Measurements from ENCODE around the gene GPR143. TPM values are rescaled to one million over a fixed set of nuclear protein-coding genes. Genes with fewer than 3 reads are reported as not detected.
"Not testable (repeated sequence)": the region's sequence is repeated elsewhere in the genome, so short reads cannot be mapped to it uniquely, and the experiment has no call there.

Gene GPR143
- not detected in 2 replicates for total RNA-seq (2014; rRNA removed; shearing (Covaris generic))

DNA sequence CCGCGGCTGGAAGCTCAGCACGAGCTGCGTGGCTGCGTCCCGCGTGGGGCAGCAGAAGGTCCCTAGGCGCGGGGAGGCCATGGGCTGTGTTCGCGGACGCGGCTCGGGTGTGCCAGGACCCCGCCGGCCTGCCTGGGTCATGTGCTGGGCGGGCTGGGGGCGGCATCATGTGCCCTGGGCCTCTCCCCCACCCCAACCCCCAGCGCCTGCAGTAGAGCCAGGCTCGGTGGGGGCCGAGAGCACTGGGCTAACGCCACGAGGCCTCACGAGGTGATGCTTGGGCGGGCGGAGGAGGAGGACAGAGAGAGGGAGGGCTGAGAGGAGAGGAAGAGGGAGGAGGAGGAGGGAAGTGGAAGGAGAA is at the start of gene GPR143:
TSS of gene GPR143 (minus strand) at position 111 of the 361 bp plus-strand sequence. CDS start at position 81, 30 bp downstream.
- DNase-seq (ENCODE audit: low spot score) = no peak

DNA sequence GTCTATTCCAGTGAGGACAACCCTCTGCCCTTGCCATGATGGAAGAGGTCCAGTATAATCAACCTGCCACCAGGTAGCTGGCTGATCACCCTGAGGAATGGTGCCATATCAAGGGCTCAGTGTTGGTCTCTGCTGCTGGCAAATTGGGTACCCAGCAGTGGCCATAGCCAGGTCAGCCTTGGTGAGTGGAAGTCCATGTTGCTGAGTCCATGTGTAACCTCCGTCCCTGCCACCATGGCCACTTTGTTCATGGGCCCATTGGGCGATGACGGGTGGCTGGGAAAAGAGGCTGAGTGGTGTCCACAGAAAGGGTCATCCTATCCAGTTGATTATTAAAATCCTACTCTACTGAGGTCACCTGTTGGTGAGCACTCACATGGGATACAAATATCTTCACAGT is 45.4 kb upstream of the GPR143 start:
- DNase-seq (ENCODE audit: low spot score) = not testable (repeated sequence)

DNA sequence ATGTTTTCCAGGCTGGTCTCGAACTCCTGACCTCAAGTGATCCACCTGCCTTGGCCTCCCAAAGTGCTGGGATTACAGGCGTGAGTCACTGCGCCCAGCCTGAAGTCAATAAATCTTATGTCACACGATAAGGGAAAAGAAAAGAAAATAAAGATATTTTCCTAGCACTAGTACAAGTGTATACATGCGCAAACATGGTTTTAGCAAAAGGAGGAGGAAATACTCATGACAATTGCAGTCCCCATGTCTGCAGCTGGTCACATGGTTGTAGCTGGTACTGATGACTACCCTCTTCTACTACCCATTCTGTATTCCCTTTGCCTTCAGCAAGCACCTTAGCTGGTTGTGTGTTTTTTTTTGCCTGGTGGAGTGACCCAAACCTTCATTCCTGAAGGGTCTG is 44.2 kb upstream of the GPR143 start:
- DNase-seq (ENCODE audit: low spot score) = not testable (repeated sequence)

DNA sequence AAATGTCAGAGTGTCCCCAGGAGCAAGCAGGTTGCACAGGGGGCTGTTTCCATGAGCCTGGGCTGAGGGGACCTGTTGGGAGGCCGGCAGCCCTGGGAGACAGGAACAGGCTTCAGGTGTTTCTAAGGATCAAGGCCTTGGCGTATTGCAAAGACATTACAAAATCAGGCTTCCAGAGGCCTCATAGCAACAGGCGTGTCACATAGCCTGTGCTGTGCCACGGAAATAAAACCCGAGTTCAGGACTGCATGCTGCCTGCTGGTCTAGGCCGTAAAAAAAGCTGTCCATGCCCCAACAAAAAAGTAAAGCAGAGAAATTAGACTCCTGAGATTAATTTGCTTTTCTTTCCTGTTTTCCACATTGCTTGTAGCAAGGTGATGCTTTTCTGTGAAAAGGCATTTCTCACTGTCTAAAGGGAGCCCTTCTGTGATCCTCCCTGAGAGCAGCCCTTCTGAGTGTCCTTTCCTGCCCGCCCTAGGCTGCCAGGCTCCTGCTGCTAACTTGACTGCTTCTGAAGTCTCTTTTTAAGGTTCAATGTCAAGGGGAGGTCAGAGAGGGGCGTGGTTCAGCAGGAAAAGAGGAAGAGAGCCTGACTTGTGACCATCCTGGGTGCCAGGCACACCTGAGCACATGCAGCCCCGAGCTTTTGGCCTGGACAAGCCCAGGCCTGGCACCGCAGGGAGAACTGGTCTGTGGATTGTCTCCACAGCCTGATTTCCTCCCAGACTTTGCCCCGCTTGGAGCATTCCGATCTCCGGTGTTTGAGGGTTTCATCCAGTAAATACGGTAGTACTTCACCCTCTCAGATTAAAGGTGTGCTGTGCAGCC is 41.9 kb upstream of the GPR143 start:
- DNase-seq (ENCODE audit: low spot score) = no peak

DNA sequence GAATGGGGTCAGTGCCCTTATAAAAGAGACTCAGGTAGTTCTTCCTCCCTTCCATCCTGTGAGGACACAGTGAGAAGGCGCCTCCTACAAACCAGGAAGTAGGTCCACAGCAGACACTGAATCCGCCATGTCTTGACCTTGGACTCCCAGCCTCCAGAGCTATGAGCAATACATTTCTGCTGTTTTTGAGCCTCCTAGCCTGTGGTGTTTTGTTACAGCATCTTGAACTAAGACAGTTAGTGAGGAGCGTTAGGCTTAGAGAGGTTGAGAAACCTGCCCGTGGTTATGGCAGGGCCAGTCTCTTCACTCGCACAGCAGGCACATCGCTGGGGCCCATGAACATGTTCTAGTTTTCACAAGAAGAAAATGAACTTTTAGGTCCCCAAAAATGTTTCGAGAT is 40.3 kb upstream of the GPR143 start:
- DNase-seq (ENCODE audit: low spot score) = no peak

DNA sequence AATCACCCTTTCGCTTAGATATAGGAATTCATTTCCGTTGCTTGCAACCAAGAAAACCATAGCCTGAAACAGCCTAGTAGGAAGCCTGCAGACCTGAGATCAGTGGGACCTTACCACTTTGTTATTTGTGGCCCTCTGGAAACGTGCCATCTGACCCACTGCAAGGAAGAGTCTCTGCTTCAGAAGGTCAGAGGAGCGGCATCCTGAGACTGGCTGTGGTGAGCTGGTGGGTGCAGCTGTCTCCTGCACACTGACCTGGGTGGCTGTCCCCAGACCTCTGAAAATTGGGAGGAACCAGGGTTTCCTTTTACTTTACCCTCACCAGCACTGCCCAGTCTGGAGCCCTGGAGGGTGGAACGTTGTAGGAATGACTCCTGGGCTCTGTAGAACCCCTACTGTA is 38.8 kb upstream of the GPR143 start:
- no peak for DNase-seq (ENCODE audit: low spot score)

DNA sequence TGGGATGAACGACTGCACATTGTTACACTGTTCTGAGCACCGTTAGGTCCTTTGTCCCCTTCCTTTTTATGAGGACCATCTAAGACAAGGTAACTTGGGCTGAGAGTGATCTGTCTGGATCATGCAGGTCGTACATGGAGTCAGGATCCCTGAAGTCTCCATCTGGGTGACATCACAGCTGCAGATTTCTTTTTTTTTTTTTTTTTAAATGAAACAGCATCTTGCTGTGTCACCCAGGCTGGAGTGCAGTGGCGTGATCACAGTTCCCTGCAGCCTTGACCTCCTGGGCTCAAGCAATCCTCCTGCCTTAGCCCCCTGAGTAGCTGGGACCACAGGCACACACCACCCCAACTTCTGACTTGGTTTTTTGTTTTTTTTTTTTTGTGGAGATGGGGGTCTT is 37.1 kb upstream of the GPR143 start:
- no peak for DNase-seq (ENCODE audit: low spot score)

DNA sequence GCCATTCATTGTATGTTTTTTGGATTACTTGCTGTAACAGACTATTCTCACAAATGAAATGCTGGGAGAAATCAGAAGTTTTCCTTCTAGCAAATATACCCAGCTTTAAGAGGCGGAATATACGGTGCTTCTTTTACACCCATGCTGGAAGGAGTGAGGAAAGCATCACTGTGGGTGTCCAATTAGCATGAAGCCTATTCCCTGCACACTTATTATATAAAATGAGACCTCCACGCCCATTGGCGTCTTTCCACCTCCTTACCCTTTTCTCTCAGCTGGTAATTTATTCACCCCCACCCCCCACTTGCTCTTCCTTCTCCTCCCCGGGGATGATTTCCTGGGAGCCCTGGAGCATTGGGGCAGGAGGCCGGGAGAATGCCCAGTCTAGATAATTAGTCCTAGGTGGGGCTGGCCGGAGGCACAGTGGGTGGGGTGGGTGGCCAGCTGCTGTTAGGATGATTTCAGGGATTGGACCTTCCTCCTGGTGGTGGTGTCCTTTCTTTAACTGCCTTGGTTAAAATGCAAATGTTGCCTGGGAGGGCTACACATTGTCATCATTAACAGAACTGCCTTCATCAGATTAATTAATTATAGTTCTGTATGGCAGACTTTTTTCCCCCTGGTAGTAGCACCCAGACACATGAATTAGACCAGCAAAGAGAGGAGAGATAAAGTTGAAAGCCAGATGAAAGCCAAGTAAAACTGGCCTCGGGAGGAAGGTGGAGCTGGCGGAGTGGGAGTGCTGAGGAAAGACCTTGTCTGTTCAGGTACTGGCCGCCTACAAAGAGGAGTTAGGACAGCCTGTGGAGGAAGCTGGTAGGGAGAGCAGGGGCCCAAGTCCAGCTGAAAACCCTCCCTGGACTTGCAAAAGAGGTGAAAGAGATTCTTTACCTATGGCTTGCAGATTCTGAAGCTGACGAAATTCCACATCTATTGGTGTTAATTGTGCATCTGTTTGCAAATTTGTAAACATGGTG is 32.0 kb upstream of the GPR143 start:
- DNase-seq (ENCODE audit: low spot score) = no peak

DNA sequence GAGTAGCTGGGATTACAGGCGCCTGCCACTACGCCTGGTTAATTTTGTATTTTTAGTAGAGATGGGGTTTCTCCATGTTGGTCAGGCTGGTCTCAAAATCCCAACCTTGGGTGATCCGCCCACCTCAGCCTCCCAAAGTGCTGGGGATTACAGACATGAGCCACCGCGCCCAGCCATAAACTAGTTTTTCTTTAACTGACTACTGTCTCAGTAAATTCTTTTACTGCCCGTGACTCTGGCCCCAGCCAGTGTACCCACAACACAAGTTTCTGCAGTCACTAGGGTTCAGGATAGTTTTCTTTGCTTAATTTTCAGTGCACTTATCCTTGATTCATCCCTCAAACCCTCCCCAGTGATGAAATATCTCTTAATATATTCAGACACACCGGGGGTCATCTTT is 28.8 kb upstream of the GPR143 start:
- DNase-seq (ENCODE audit: low spot score) = no peak

DNA sequence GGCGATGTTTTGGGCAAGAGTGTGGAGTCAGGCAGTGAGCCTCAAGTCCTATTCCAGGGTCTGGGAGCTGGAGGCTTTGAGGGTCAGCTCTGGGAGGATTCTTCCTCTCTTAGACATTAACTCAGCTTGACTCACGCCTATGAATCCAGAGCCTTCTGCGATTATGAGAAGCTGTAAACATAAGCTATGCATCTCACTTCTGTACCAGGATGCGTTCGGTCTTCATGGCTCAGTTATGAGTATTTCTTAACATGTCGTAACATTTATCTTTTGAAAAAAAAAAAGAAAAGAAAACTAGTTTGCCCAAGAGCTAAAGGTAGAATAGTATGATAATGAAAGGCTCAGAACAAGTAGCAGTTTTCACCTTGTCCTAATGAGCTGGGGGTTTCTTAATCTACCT is 25.2 kb upstream of the GPR143 start:
- no peak for DNase-seq (ENCODE audit: low spot score)

DNA sequence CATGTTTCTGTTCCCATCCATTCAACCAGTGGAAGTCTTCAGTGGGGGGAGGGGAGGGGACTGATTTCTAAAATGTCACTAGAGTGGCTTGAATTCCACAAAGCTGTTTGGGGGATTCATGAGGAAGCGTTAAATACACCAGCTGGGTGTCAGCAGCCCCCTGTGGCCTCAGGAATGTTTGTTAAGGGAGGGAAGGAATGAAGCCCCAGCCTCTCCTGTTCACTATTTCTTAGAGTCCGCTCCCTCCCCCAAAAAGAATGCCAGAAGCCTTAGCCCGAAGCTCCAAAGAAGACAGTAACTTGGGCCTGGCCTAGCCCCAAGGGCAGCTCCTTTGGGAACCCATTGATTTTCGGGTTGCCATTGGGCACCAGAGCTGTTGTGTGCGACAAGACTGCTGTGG is 23.9 kb upstream of the GPR143 start:
- DNase-seq (ENCODE audit: low spot score) = no peak

DNA sequence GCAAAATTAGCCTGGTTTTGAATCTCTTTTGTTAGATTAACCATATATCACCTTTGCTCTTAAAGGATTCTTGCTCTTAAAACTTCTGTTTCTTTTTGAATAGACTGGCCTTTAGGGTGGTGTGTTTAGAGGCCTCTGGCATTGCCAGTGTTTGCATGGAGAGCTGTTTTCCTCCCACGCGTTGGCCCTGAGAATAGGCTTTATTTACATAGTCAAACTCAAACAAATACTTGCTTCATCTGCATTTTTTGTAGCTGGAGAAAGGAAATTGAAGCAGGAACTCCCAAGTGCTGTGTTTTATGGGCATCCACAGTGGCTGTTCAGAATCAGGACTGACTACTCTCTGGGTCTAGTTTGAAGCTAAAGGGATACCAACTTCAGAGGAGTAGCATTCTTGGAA is 23.3 kb upstream of the GPR143 start:
- DNase-seq (ENCODE audit: low spot score) = peak; percentile 0

DNA sequence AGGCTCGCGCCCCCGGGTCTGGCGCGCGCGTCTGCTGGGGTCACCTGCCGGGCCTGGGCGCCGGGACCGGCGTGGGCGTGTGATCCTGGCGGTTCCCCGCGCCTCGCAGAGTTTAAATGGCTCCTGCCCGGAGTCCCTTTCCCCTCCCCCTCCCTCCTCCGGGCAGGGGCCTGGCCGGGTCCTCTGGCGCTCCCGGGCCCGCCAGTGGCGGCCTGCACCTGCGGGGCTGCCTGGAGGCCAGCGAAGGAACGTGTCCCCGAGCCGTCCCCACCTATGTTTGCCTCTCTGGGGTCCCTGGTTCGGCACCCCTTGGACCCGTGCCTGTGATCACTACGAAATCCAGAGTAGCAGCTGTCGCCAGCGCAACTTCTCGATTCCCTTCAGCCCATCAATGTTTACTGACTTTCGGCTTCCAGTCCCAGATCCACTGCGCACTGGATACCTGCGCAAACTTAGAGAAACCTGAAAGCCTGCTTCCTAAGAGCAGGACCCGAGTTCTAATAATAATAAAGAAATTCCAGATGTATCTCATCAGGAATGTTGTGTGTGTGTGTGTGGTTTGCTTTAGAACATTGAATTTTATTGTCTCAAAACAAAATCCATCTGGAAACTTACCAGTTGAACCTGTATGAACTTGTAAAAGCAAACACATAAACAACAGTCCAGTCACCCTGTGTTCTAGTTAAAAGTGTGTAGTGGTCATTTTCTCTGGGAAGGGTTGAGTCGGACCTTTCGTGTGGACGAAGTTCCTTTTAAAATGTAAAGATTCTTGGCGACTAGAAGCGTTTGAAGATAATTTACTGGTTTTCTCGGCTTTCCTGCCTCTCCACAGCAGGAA is 21.4 kb upstream of the GPR143 start:
- DNase-seq (ENCODE audit: low spot score) = no peak

DNA sequence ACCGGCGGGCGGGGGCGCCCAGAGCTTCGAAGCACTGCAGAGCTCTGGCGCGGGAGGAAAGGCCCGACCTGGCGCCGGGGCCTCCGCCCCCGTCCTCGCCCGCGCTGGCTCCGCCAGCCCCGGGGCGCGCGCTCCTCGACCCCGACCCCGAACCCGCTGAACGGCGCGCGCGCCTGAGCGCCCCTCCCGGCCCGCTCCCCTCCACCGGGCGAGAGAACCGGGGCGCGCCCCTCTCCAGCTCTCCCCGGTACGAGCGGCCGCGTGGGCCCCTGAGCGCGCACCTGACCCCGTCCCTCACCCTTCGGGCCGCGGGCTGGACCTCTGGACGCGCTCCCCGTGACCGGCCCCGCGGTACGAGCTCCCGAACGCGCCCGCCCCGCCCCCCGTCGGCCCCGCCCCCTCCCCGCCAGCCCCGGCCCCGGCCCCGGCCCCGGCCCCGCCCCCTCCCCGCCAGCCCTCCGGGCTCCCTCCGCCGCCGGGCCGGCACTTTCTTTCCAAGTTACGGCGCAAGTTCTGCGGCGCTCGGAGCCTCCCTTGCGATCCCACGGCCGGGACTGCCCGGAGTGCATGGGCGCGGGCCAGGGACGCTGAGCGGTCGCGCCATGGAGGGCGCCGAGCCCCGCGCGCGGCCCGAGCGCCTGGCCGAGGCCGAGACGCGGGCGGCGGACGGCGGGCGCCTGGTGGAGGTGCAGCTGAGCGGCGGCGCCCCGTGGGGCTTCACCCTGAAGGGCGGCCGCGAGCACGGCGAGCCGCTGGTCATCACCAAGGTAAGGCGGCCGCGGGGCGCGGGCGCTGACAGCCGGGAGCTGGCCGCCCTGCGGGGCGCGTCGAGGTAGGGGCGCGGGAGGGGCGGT is 20.5 kb upstream of the GPR143 start, which contains the start of gene SHROOM2:
TSS of gene SHROOM2 (plus strand) at position 486 of the 854 bp plus-strand sequence. CDS start at position 603, 117 bp downstream.
- no peak for DNase-seq (ENCODE audit: low spot score)

DNA sequence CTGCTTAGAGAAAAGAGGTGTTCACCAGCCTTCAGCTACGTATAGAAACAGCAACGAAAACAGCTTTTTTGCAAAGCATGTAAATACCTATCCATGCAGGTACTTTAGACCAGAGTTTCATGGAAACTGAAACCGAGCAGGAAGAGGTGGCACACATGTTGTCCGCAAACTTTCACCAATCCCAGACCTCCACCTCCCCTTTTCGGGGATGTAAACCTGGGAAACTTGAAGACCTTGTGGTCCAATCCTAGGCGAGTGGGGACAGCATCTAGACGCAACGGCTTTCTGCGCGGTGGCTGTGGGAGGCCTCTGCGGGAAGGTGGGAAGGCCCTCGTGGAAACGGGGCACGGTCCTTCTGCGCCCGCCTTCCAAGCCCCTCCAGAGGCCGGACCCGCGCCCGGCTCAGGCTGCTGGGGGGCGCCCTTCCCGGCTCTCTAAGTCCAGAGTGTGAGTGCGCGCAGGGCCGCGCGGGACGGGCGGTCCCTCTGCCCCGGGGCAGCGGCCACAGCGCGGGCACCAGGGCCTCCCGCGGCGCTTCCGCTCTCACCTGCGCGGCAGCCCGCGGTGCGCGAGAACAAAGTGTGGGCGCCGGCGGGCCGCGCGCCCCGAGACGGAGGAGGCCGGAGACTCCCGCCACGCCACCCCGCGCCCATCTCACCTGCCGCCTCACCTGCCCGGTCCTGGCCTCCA is 19.8 kb upstream of the GPR143 start:
- DNase-seq (ENCODE audit: low spot score) = no peak

DNA sequence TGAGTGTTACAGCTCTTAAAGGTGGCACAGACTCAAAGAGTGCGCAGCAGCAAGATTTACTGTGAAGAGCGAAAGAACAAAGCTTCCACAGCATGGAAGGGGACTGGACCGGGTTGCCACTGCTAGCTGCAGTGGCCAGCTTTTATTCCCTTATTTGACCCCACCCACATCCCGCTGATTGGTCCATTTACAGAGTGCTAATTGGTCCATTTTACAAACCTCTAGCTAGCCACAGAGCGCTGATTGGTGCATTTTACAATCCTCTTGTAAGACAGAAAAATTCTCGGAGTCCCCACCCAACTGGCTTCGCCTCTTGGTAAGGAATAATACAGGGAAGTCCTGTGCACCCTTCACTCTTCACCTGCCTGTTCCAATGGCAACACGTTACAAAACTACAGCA is 18.7 kb upstream of the GPR143 start:
- no peak for DNase-seq (ENCODE audit: low spot score)

DNA sequence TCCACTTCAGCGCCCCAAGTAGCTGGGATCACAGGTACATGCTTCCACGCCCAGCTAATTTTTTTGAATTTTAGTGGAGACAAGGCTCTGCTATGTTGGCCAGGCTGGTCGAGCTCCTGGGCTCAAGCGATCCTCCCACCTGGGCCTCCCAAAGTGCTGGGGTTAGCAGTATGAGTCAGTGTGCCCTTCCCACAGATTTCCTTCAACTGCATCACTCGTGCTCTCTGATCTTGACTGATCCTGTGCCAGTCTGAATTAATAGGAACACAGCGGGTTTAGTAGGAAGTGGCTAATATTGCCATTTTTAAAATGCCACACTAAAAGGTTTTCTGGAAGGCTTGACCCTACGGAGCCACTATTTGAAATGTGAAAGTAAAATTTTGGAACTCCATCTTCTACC is 16.3 kb upstream of the GPR143 start:
- no peak for DNase-seq (ENCODE audit: low spot score)

DNA sequence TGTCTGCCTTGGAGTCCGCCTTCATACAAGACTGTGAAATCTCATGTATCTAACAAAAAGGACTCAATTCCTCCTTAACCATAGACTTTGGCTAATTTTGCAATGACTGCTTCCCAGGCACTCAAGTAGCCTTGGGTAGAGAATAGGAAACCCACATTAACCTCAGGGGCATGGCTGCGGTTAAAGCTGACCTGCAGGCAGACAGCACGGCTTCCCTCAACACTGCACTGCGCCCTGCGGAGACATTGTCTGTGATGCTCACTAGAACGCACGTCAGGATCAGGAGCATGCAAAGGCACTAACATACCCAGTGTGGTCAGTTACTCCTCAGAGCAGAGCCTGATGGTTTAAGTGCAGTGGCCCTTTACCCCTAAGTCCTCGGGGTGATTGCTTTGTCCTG is 10.3 kb upstream of the GPR143 start:
- no peak for DNase-seq (ENCODE audit: low spot score)

DNA sequence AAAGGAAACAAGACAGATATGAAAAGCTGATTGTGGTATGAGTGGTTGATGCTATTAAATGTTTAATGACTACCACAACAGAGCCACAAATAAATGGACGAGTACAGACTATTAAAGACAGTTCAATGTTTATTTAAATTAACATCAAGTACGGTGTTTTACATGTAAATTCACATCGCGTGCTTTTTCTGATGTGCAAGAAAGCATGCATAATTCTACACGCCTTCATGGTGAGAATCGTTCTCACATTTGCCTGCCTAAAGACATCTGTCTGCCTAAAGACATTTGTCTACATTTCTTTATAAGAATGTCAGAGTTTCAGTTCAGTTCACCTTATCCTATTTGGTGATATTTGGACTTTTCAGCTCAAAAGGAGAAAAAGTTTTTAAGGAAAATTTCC is 7.3 kb upstream of the GPR143 start:
- DNase-seq (ENCODE audit: low spot score) = no peak

DNA sequence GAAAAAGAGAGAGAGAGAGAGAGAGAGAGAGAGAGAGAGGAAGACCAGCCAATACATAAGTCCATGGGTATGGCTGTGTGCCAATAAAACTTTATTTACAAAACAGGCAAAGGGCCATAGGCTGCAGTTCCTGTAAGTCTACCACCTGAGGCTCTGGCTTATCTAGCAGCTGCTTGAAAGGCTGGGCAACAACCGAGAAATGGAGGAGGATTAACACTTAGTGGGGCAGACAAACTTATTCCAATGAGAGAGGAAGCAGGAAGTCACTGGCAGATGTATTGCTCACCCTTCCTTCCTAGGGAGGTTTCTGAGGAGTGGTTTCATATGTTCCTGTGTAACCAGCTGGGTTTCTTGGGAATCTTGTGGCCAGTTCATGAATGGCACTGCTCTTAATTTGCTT is 4.7 kb upstream of the GPR143 start:
- DNase-seq (ENCODE audit: low spot score) = no peak
